Measurements from ENCODE around the gene LZTS2. TPM values are rescaled to one million over a fixed set of nuclear protein-coding genes. Genes with fewer than 3 reads are reported as not detected.

The LZTS2 gene
- total RNA-seq, 1 experiment from 2014 or later, result 93.0 TPM

GRCh38 chr10:101027106-101027720 is 27.6 kb downstream of the LZTS2 start:
- H3K27me3 ChIP-seq (ENCODE audit: insufficient read depth, low read length), result no peaks in the 10 kb centered on the region
- H3K4me2 ChIP-seq (ENCODE audit: low read length), result no peak overlapping the region
- CTCF ChIA-PET, result interaction anchor here (0.7 to 1.8 kb wide), 7 partner anchors 9 to 68 kb away, joined by 3 to 11 read pairs (median 5); no protein-coding TSS in a partner anchor
- H2AFZ ChIP-seq (ENCODE audit: low read depth, low read length, poor library complexity, severe bottlenecking), result no peak overlapping the region
- no TSS peak for BruUV-seq (replicated peaks)
- RAD21 ChIA-PET (ENCODE audit: low non-redundant PET in 1 of 2, low total read pairs in 2 of 2, uncharacterized antibody in 2 of 2, unreplicated experiment in 2 of 2), result no interaction called here
- TF ChIP-seq TCF7L2 (IDR thresholded peaks at IDR 0.05; ENCODE audit: borderline replicate concordance, extremely low read depth, insufficient read depth, insufficient read length) (no peak), POLR2A (IDR thresholded peaks at IDR 0.05; ENCODE audit: borderline replicate concordance, extremely low read depth, insufficient read depth, insufficient read length) (no peak), MAX (IDR thresholded peaks at IDR 0.05) (no peak), REST (IDR thresholded peaks at IDR 0.05; ENCODE audit: low read depth) (no peak), EGR1 (IDR thresholded peaks at IDR 0.05; ENCODE audit: low read depth) (no peak), YY1 (IDR thresholded peaks at IDR 0.05; ENCODE audit: extremely low read depth, insufficient replicate concordance, low read depth, low read length) (no peak), ZBTB33 (IDR thresholded peaks at IDR 0.05; ENCODE audit: extremely low read depth, insufficient replicate concordance, low read length) (no peak)
- H3K4me1 ChIP-seq (ENCODE audit: control insufficient read depth in 1 of 2, insufficient read depth in 2 of 2, low read length in 2 of 2), result peaks cover 22 to 40% of the 10 kb centered on the region in 2 experiments
- POLR2A ChIA-PET, result interaction anchor here (0.6 to 0.8 kb wide), 2 partner anchors 9 to 908 kb away, joined by 3 read pairs; no protein-coding TSS in a partner anchor
- no peak overlapping the region for H3K4me3 ChIP-seq (replicated peaks in 1 of 2; ENCODE audit: low read depth in 1 of 2, low read length in 2 of 2)
- ATAC-seq, result no peak
- intact Hi-C loops (cut with micrococcal nuclease), result no loop called here
- no peaks in the 10 kb centered on the region; the same call in 1 of the 2 replicates for H3K79me2 ChIP-seq (ENCODE audit: insufficient read depth, low read length)
- H4K20me1 ChIP-seq (ENCODE audit: insufficient read depth), result no peaks in the 10 kb centered on the region
- no peak overlapping the region for H3K27ac ChIP-seq (ENCODE audit: low read depth, low read length)
- no peaks in the 10 kb centered on the region for H3K36me3 ChIP-seq (ENCODE audit: control insufficient read depth in 1 of 2, insufficient read depth in 2 of 2, low read length in 2 of 2)
- no peaks in the 10 kb centered on the region for H3K9me3 ChIP-seq (ENCODE audit: control insufficient read depth in 1 of 2, insufficient read depth in 1 of 2, low read depth in 1 of 2, low read length in 2 of 2)
- no peaks in the 10 kb centered on the region for H3K9me2 ChIP-seq (ENCODE audit: insufficient read depth)
- no peak for DNase-seq (ENCODE audit: low read depth, low spot score)
- no peak overlapping the region for H3K9ac ChIP-seq (ENCODE audit: low read length)
